HG02981 (cell line): Measurements from ENCODE around the gene POMP.
"Not testable (repeated sequence)": the region's sequence is repeated elsewhere in the genome, so short reads cannot be mapped to it uniquely, and the experiment has no call there.

Experiments used
- ATAC-seq: cut with Tn5 transposase; IDR thresholded peaks from one replicate; pipeline ENCODE4 v1.9.1; 2021; ENCODE audit warnings: mild to moderate bottlenecking, moderate library complexity; ENCODE audit not compliant: unreplicated experiment

POMP gene

GRCh38 chr13:28636677-28637317 lies 22.1 kb upstream of the POMP start:
- no peak for ATAC-seq

GRCh38 chr13:28637714-28638355 lies 21.1 kb upstream of the POMP start:
- ATAC-seq = no peak

GRCh38 chr13:28638756-28639155 lies 20.2 kb upstream of the POMP start:
- no peak for ATAC-seq

GRCh38 chr13:28640861-28641599 lies 17.9 kb upstream of the POMP start:
- no peak for ATAC-seq

- ATAC-seq = peak; percentile 62
Measured at GRCh38 chr13:28641600-28641926, 17.4 kb upstream of the POMP start.

GRCh38 chr13:28650284-28650683 lies 8.6 kb upstream of the POMP start:
- ATAC-seq = no peak

- no peak for ATAC-seq
Measured at GRCh38 chr13:28651810-28652401, 7.0 kb upstream of the POMP start.

GRCh38 chr13:28653111-28653510 lies 5.8 kb upstream of the POMP start:
- no peak for ATAC-seq

- ATAC-seq = no peak
Measured at GRCh38 chr13:28654276-28654675, 4.7 kb upstream of the POMP start.

- no peak for ATAC-seq
Measured at GRCh38 chr13:28655561-28655960, 3.4 kb upstream of the POMP start.

- ATAC-seq = no peak
Measured at GRCh38 chr13:28657784-28658538, 969 bp upstream of the POMP start.

GRCh38 chr13:28658539-28658795 lies 463 bp upstream of the POMP start:
- no peak for ATAC-seq

- ATAC-seq = peak; percentile 18
Measured at GRCh38 chr13:28659621-28659970, 666 bp downstream of the POMP start.

- ATAC-seq = no peak
Measured at GRCh38 chr13:28666897-28667488, 8.1 kb downstream of the POMP start.

- ATAC-seq = no peak
Measured at GRCh38 chr13:28671126-28671792, 12.3 kb downstream of the POMP start.

GRCh38 chr13:28678809-28679208 lies 19.9 kb downstream of the POMP start:
- ATAC-seq = no peak

- ATAC-seq = no peak
Measured at GRCh38 chr13:28679628-28680027, 20.7 kb downstream of the POMP start.

GRCh38 chr13:28680541-28680940 lies 21.6 kb downstream of the POMP start:
- no peak for ATAC-seq

GRCh38 chr13:28683169-28683568 lies 24.2 kb downstream of the POMP start:
- not testable (repeated sequence) for ATAC-seq

GRCh38 chr13:28684257-28684656 lies 25.3 kb downstream of the POMP start:
- no peak for ATAC-seq

- ATAC-seq = no peak
Measured at GRCh38 chr13:28685114-28685513, 26.2 kb downstream of the POMP start.
